A673 (cell line): ENCODE results near the gene GRK1. TPM values are rescaled to one million over a fixed set of nuclear protein-coding genes. Genes with fewer than 3 reads are reported as not detected.
A peak's percentile ranks its signal among the peaks of the same experiment; 100 is the strongest.

Source experiments
- BruUV-seq: library from RNA; stranded (reverse); fragments of 400-500 nt; replicated peaks from 2 replicates; lab custom pipeline; 2021; lab: Mats Ljungman, UMichigan
- CTCF ChIA-PET: fragments of 300-600 bp; sonication (Branson Sonifier 250); formaldehyde crosslinking; loops from one replicate; lab custom pipeline; 2022; ENCODE audit warnings: antibody characterized with exemption; lab: Charles Lee
- POLR2A ChIA-PET: fragments of 300-600 bp; sonication (Branson Sonifier 250); formaldehyde crosslinking; loops from one replicate; lab custom pipeline; 2022; ENCODE audit warnings: antibody characterized with exemption; ENCODE audit not compliant: low non-redundant PET; lab: Charles Lee
- DNase-seq: peaks from one replicate; pipeline ENCODE4 v3.0.0-alpha.2; 2015; ENCODE audit warnings: low spot score
- H3K27ac ChIP-seq: fragments of 200-600 bp; sonication (generic); 2 replicates; pipeline ENCODE4 v1.5.1; 2016; ENCODE audit warnings: mixed run types, low read depth, mild to moderate bottlenecking, mixed read lengths, antibody characterized with exemption, low read length; ENCODE audit not compliant: poor library complexity, severe bottlenecking
- H3K27me3 ChIP-seq: fragments of 200-600 bp; sonication (generic); replicated peaks from 2 replicates; pipeline ENCODE4 v1.6.1; 2017; ENCODE audit warnings: mixed run types, low read depth, mild to moderate bottlenecking, mixed read lengths, antibody characterized with exemption, low read length; ENCODE audit not compliant: insufficient read depth, poor library complexity
- H3K36me3 ChIP-seq: fragments of 200-600 bp; sonication (generic); 2 replicates; pipeline ENCODE4 v1.6.1; 2016; ENCODE audit warnings: mixed run types, mild to moderate bottlenecking, mixed read lengths, antibody characterized with exemption, low read length; ENCODE audit not compliant: insufficient read depth, poor library complexity, severe bottlenecking
- H3K4me1 ChIP-seq: fragments of 200-600 bp; sonication (generic); 2 replicates; pipeline ENCODE4 v1.6.1; 2017; ENCODE audit warnings: mixed run types, mild to moderate bottlenecking, mixed read lengths, antibody characterized with exemption, low read length; ENCODE audit not compliant: insufficient read depth, poor library complexity, severe bottlenecking
- H3K4me3 ChIP-seq: fragments of 200-600 bp; sonication (generic); 2 replicates; pipeline ENCODE4 v1.5.1; 2016; ENCODE audit warnings: low read depth, mixed run types, mild to moderate bottlenecking, mixed read lengths, low read length; ENCODE audit not compliant: poor library complexity, severe bottlenecking
- H3K9me3 ChIP-seq: fragments of 200-600 bp; sonication (generic); 2 replicates; pipeline ENCODE4 v1.6.1; 2016; ENCODE audit warnings: mixed run types, low read depth, mild to moderate bottlenecking, mixed read lengths, antibody characterized with exemption, low read length; ENCODE audit not compliant: poor library complexity, severe bottlenecking
- CTCF ChIP-seq: fragments of 300-800, 200-600 bp; sonication (generic); conservative IDR thresholded peaks from 2 replicates; pipeline ENCODE4 v1.5.1; 2017; ENCODE audit warnings: low read depth, mild to moderate bottlenecking, antibody characterized with exemption, low read length, moderate library complexity, mixed read lengths
- EZH2 ChIP-seq: fragments of 200-600 bp; sonication (generic); IDR thresholded peaks from 2 replicates; pipeline ENCODE4 v1.6.1; 2017; ENCODE audit warnings: borderline replicate concordance, low read depth, mild to moderate bottlenecking, mixed read lengths, antibody characterized with exemption, low read length; ENCODE audit not compliant: poor library complexity, severe bottlenecking
- intact Hi-C: fragments of 100-400 bp; cut with micrococcal nuclease; formaldehyde crosslinking; loops from one replicate; pipeline ENCODE4 v1.10.0; 2022; ENCODE audit not compliant: unreplicated experiment
- total RNA-seq: library from RNA; stranded (reverse); gene quantifications from 2 replicates; pipeline ENCODE4 v1.2.3, GENCODE V29; 2021

GRK1 gene
- total RNA-seq, 1 experiment from 2014 or later: not detected

- TF ChIP-seq CTCF (no peak), EZH2 (no peak)
- POLR2A ChIA-PET: no interaction called here
- H3K27ac ChIP-seq: no peak overlapping the region
- H3K27me3 ChIP-seq: peaks cover 43% of the 10 kb centered on the region
- no peak overlapping the region for H3K4me3 ChIP-seq
- CTCF ChIA-PET: no interaction called here
- peak; percentile 44 for DNase-seq
- BruUV-seq: no TSS peak
- intact Hi-C loops: no loop called here
- H3K4me1 ChIP-seq: no peaks in the 10 kb centered on the region
- no peaks in the 10 kb centered on the region for H3K9me3 ChIP-seq
- H3K36me3 ChIP-seq: no peaks in the 10 kb centered on the region
Observed at GRCh38 chr13:113777311-113778260, 110.6 kb downstream of the GRK1 start.

- H3K36me3 ChIP-seq: no peaks in the 10 kb centered on the region
- CTCF ChIA-PET: no interaction called here
- intact Hi-C loops: no loop called here
- peaks cover 74% of the 10 kb centered on the region for H3K27me3 ChIP-seq
- TF ChIP-seq CTCF (no peak; the same call in 1 of the 2 replicates), EZH2 (no peak)
- DNase-seq: no peak
- H3K4me1 ChIP-seq: no peaks in the 10 kb centered on the region
- POLR2A ChIA-PET: no interaction called here
- BruUV-seq: no TSS peak
- H3K4me3 ChIP-seq: no peak overlapping the region
- no peak overlapping the region for H3K27ac ChIP-seq
- no peaks in the 10 kb centered on the region for H3K9me3 ChIP-seq
Observed at GRCh38 chr13:113781571-113781970, 114.6 kb downstream of the GRK1 start.

DNA sequence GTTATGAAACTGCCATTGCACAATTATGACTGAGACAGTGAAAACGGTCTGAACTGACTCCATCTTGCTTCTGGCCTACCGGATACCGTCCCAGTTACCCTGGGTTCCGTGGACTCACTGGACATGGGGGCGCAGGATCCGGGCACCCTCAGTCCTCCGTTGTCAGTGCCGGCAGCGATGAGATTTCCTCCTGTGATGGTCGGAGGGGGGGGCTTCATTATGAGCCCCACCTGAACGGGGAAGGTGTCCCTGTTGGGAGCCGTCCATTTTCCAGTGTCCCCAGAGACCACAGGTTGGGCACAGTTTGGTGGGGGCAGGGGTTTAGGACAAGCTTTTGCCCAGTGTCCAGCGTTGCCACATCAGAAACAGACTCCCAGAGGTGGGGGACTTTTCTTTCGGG is 115.5 kb downstream of the GRK1 start:
- POLR2A ChIA-PET: no interaction called here
- no peak overlapping the region for H3K27ac ChIP-seq
- no peak for DNase-seq
- no peak overlapping the region for H3K4me3 ChIP-seq
- BruUV-seq: no TSS peak
- H3K4me1 ChIP-seq: no peaks in the 10 kb centered on the region
- intact Hi-C loops: no loop called here
- no peaks in the 10 kb centered on the region for H3K9me3 ChIP-seq
- CTCF ChIA-PET: no interaction called here
- H3K36me3 ChIP-seq: no peaks in the 10 kb centered on the region
- peaks cover 69% of the 10 kb centered on the region for H3K27me3 ChIP-seq
- TF ChIP-seq EZH2: no peak
- TF ChIP-seq CTCF: no peak
